RPMI7951 (cell line): ENCODE measurements around the gene GPR107. TPM values are rescaled to one million over a fixed set of nuclear protein-coding genes. Genes with fewer than 3 reads are reported as not detected.

Experiments
- DNase-seq: peaks from one replicate; pipeline ENCODE4 v3.0.0-alpha.2; 2012; ENCODE audit warnings: low read depth
- total RNA-seq: library from RNA; depleted of rRNA; stranded (reverse); fragments of >200 nt; shearing (Covaris generic); gene quantifications from 2 replicates; pipeline ENCODE4 v1.2.3, GENCODE V29; 2014

The GPR107 gene
- total RNA-seq, 1 experiment from 2014 or later: 16.0 TPM

- peak; percentile 10 for DNase-seq
Measured at GRCh38 chr9:130110166-130110565, 56.5 kb downstream of the GPR107 start.

- peak; percentile 52 for DNase-seq
Measured at GRCh38 chr9:130110596-130111021, 56.9 kb downstream of the GPR107 start.

GRCh38 chr9:130111786-130112537, 58.3 kb downstream of the GPR107 start:
- DNase-seq: no peak

- no peak for DNase-seq
Measured at GRCh38 chr9:130112538-130113151, 58.9 kb downstream of the GPR107 start.

GRCh38 chr9:130114741-130115140, 61.0 kb downstream of the GPR107 start:
- DNase-seq: no peak

GRCh38 chr9:130116346-130116745, 62.6 kb downstream of the GPR107 start:
- DNase-seq: no peak

- DNase-seq: no peak
Measured at GRCh38 chr9:130117376-130117775, 63.7 kb downstream of the GPR107 start.

- peak; percentile 86 for DNase-seq
Measured at GRCh38 chr9:130117816-130118632, 64.3 kb downstream of the GPR107 start.

GRCh38 chr9:130118841-130119518, 65.3 kb downstream of the GPR107 start:
- peak; percentile 67 for DNase-seq

GRCh38 chr9:130119519-130120298, 66.0 kb downstream of the GPR107 start:
- DNase-seq: no peak

GRCh38 chr9:130120299-130120587, 66.5 kb downstream of the GPR107 start:
- DNase-seq: no peak

GRCh38 chr9:130120832-130121231, 67.1 kb downstream of the GPR107 start:
- no peak for DNase-seq

GRCh38 chr9:130122456-130122855, 68.8 kb downstream of the GPR107 start:
- no peak for DNase-seq

GRCh38 chr9:130124085-130124860, 70.6 kb downstream of the GPR107 start:
- no peak for DNase-seq

GRCh38 chr9:130126721-130127433, 73.2 kb downstream of the GPR107 start:
- DNase-seq: no peak

- DNase-seq: peak; percentile 69
Measured at GRCh38 chr9:130128251-130128650, 74.5 kb downstream of the GPR107 start.

GRCh38 chr9:130128733-130129431, 75.2 kb downstream of the GPR107 start:
- peak; percentile 95 for DNase-seq

- no peak for DNase-seq
Measured at GRCh38 chr9:130129432-130130061, 75.8 kb downstream of the GPR107 start.

GRCh38 chr9:130132746-130133145, 79.0 kb downstream of the GPR107 start:
- DNase-seq: no peak
